Activated naive CD4-positive, alpha-beta T cell treated with anti-CD3 and anti-CD28 coated beads, Interleukin-2, amount 10 ng/mL, durations not matched to agents 7 days and 5 days (primary cell): ENCODE results near the gene GPR137.
"Not testable (repeated sequence)": the region's sequence is repeated elsewhere in the genome, so short reads cannot be mapped to it uniquely, and the experiment has no call there.

Experiments
- CTCF ChIA-PET: fragments of 350-600 bp; sonication (Branson Sonifier 250); formaldehyde crosslinking; loops from one replicate; lab custom pipeline; 2021; ENCODE audit warnings: antibody characterized with exemption; lab: Charles Lee
- DNase-seq: peaks from one replicate; pipeline ENCODE4 v3.0.0-alpha.2; 2020
- H3K27ac Mint-ChIP-seq: one replicate; pipeline ENCODE4 v1.8.0; 2021; ENCODE audit warnings: mild to moderate bottlenecking, moderate library complexity, mixed read lengths
- H3K27me3 Mint-ChIP-seq: one replicate; pipeline ENCODE4 v1.8.0; 2021; ENCODE audit warnings: mild to moderate bottlenecking, mixed read lengths
- H3K36me3 Mint-ChIP-seq: one replicate; pipeline ENCODE4 v1.8.0; 2021; ENCODE audit warnings: mixed read lengths
- H3K4me1 Mint-ChIP-seq: one replicate; pipeline ENCODE4 v1.8.0; 2021; ENCODE audit warnings: mixed read lengths
- H3K4me3 Mint-ChIP-seq: one replicate; pipeline ENCODE4 v1.8.0; 2021; ENCODE audit warnings: mild to moderate bottlenecking, moderate library complexity, mixed read lengths
- H3K9me3 Mint-ChIP-seq: one replicate; pipeline ENCODE4 v1.8.0; 2021; ENCODE audit warnings: mixed read lengths

The GPR137 gene

DNA sequence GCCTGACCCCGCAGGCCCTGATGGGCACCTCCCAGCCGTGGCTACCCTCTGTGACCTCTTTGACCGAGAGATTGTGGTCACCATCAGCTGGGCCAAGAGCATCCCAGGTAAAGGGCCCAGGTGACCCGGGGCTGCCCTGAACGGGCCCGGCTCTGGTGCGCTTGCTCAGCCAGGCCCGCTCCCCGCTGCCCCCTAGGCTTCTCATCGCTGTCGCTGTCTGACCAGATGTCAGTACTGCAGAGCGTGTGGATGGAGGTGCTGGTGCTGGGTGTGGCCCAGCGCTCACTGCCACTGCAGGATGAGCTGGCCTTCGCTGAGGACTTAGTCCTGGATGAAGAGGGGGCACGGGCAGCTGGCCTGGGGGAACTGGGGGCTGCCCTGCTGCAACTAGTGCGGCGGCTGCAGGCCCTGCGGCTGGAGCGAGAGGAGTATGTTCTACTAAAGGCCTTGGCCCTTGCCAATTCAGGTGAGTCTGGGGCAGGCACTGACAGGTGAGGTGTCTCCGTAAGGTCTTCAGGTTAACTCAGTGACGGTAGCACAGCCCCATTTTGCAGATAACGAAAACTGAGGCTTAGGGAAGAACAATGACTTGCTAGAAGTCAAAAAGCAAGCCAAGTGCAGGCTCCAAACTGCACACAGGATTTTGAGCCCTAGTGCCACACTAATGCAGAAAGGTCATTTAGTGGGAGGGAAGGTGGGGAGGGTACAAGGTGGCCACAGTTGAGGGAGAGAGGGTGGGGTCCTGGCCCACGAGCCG lies 29.3 kb downstream of the GPR137 start:
- Mint-ChIP-seq H3K9me3 (no peaks in the 10 kb centered on the region), H3K27me3 (no peaks in the 10 kb centered on the region), H3K4me1 (peaks cover 58% of the 10 kb centered on the region), H3K27ac (peak overlapping the region; percentile 37), H3K36me3 (peaks cover 31% of the 10 kb centered on the region), H3K4me3 (no peak overlapping the region)
- CTCF ChIA-PET = interaction anchor here (1.3 kb wide), 1 partner anchor 17 kb away, joined by 4 read pairs; no protein-coding TSS in a partner anchor
- DNase-seq = no peak

DNA sequence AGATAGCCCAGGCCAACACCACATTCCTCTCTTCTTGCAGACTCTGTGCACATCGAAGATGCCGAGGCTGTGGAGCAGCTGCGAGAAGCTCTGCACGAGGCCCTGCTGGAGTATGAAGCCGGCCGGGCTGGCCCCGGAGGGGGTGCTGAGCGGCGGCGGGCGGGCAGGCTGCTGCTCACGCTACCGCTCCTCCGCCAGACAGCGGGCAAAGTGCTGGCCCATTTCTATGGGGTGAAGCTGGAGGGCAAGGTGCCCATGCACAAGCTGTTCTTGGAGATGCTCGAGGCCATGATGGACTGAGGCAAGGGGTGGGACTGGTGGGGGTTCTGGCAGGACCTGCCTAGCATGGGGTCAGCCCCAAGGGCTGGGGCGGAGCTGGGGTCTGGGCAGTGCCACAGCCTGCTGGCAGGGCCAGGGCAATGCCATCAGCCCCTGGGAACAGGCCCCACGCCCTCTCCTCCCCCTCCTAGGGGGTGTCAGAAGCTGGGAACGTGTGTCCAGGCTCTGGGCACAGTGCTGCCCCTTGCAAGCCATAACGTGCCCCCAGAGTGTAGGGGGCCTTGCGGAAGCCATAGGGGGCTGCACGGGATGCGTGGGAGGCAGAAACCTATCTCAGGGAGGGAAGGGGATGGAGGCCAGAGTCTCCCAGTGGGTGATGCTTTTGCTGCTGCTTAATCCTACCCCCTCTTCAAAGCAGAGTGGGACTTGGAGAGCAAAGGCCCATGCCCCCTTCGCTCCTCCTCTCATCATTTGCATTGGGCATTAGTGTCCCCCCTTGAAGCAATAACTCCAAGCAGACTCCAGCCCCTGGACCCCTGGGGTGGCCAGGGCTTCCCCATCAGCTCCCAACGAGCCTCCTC lies 30.2 kb downstream of the GPR137 start:
- Mint-ChIP-seq H3K4me1 (peaks cover 62% of the 10 kb centered on the region), H3K4me3 (peak overlapping the region; percentile 97), H3K27ac (peak overlapping the region; percentile 100), H3K36me3 (peaks cover 37% of the 10 kb centered on the region)
- not testable (repeated sequence) for DNase-seq, H3K27me3 Mint-ChIP-seq, H3K9me3 Mint-ChIP-seq
- CTCF ChIA-PET = interaction anchor here (2.2 to 3.3 kb wide), 3 partner anchors 16 to 44 kb away, joined by 9 to 46 read pairs (median 24); partner anchors contain the start of gene RPS6KA4

DNA sequence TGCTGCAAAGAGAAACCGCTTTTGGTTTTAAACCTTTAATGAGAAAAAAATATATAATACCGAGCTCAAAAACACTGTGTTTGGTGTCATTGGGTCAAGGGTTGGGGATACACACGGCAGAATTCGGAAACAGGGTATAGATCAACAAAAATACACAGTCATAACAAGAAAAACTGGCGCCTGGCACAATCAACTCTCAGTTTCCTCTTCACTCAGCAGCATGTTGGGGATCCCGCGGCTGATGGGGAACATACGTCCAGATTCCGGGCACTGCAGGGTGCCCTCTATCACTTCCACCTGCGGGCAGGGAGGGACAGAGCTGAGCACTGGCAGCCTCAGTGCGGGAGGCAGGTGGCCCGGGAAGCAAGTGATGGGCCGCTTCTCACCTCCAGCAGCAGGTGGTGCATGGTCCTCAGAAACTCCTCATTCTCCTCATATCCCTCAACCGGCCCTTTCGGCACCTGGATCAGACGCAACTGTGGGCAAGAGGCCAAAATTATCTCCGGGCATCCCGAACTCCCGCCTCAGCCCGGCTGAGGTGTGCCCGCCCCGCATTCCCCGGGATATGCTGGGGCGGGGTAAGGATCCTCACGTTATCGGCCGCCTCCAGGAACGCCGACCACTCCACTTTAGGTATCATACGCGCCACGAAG lies 31.1 kb downstream of the GPR137 start:
- H3K9me3 Mint-ChIP-seq = no peaks in the 10 kb centered on the region
- H3K27me3 Mint-ChIP-seq = no peaks in the 10 kb centered on the region
- H3K4me3 Mint-ChIP-seq = peak overlapping the region; percentile 97
- CTCF ChIA-PET = interaction anchor here (0.6 to 3.3 kb wide), 13 partner anchors 9 to 111 kb away, joined by 4 to 46 read pairs (median 9); partner anchors contain the start of genes CCDC88B, ESRRA, FERMT3 and RPS6KA4
- peaks cover 44% of the 10 kb centered on the region for H3K36me3 Mint-ChIP-seq
- peak overlapping the region; percentile 100 for H3K27ac Mint-ChIP-seq
- H3K4me1 Mint-ChIP-seq = peaks cover 62% of the 10 kb centered on the region
- DNase-seq = peak; percentile 57

GRCh38 chr11:64317325-64317960 lies 31.8 kb downstream of the GPR137 start, which contains the start of gene TRMT112:
TRMT112 (minus strand) TSS chr11:64317559; CDS start chr11:64317526, 33 bp downstream.
- CTCF ChIA-PET = interaction anchor here (0.6 to 3.3 kb wide), 23 partner anchors 10 to 1588 kb away, joined by 3 to 46 read pairs (median 6); partner anchors contain the start of genes CATSPERZ, CCDC88B, ESRRA and FERMT3
- Mint-ChIP-seq H3K4me1 (peaks cover 62% of the 10 kb centered on the region), H3K36me3 (peaks cover 46% of the 10 kb centered on the region), H3K27me3 (no peaks in the 10 kb centered on the region), H3K4me3 (peak within 1 kb of the TSS; percentile 97), H3K9me3 (no peaks in the 10 kb centered on the region), H3K27ac (peak within 1 kb of the TSS; percentile 100)
- peak; percentile 99 for DNase-seq

DNA sequence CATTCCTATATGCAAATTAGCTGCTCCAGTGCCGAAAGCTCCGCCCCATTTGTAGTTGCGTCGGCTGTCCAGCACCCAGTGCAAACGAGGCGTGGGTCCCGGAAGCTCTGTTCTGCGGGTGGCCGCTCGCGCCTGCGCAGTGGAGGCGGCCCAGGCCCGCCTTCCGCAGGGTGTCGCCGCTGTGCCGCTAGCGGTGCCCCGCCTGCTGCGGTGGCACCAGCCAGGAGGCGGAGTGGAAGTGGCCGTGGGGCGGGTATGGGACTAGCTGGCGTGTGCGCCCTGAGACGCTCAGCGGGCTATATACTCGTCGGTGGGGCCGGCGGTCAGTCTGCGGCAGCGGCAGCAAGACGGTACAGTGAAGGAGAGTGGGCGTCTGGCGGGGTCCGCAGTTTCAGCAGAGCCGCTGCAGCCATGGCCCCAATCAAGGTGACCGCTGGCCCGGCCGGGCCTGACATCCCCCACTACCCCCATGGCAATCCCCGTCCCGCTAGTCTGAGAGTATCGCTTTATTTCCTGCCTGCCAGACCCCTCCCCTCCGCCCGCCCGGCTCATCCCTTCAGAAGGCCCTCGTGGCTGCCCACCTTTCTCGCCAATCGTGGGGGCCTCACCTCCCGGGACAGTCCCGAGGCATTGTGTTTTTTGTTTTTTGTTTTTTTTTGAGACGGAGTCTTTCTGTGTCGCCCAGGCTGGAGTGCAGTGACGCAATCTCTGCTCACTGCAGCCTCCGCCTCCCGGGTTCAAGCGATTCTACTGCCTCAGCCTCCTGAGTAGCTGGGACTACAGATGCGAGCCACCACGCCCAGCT lies 32.5 kb downstream of the GPR137 start, which contains the start of gene PRDX5:
Gene PRDX5, plus strand, starts transcription at position 161 of the 805 bp plus-strand sequence. Its CDS starts 95 bp downstream, at position 256.
- H3K27ac Mint-ChIP-seq = peak within 1 kb of the TSS; percentile 100
- CTCF ChIA-PET = interaction anchor here (0.6 to 3.3 kb wide), 22 partner anchors 9 to 1588 kb away, joined by 3 to 46 read pairs (median 6); partner anchors contain the start of genes CATSPERZ, CCDC88B, ESRRA and FERMT3
- DNase-seq = peak; percentile 97
- no peaks in the 10 kb centered on the region for H3K9me3 Mint-ChIP-seq
- peaks cover 42% of the 10 kb centered on the region for H3K36me3 Mint-ChIP-seq
- peak within 1 kb of the TSS; percentile 97 for H3K4me3 Mint-ChIP-seq
- H3K4me1 Mint-ChIP-seq = peaks cover 55% of the 10 kb centered on the region
- H3K27me3 Mint-ChIP-seq = no peaks in the 10 kb centered on the region

DNA sequence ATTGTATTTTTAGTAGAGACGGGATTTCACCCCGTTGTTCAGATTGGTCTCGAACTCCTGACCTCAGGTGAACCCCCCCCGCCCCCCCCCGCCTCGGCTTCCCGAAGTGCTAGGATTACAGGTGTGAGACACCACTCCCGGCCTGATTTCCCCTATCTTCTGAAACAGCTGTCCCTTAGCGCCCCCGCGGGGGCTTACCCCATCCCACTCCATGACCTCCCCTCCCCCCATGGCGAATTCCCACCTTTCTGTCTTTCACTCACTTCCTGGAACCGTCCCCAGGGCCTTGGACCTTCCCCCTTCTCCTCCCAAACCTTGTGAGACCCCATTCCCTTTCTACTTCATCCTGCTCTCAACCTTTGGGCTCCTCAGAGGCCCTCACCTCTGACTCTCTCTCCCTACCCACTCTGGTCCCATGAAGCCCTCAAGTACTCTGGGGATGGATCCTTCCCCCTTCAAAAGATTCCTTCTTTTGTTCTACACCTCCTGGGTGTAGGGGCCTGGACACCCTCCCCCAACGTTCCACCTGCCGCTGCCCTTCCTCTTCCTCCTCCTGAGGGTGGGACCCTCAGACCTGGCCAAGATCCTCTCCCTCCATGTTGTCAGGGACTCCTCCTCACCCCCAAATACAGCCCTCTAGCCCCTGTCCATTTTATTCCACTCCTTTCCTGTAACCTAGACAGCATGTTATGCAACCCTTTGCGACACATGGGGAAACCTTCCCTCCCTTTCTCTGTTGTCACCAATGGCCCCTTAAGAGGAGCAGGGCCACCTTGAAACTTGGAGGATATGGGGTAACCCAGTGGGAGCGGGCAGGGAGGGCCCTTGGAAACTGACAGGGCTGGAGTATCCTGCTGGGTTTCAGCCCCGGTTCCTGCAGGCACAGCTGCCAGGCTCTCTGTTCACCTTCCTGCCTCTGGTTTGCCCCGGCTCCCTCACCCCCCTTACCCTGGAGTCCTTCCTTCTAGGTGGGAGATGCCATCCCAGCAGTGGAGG lies 33.4 kb downstream of the GPR137 start:
- DNase-seq = no peak
- CTCF ChIA-PET = interaction anchor here (0.9 to 3.3 kb wide), 4 partner anchors 12 to 34 kb away, joined by 4 to 46 read pairs (median 20); partner anchors contain the start of gene ESRRA
- H3K4me1 Mint-ChIP-seq = peaks cover 54% of the 10 kb centered on the region

DNA sequence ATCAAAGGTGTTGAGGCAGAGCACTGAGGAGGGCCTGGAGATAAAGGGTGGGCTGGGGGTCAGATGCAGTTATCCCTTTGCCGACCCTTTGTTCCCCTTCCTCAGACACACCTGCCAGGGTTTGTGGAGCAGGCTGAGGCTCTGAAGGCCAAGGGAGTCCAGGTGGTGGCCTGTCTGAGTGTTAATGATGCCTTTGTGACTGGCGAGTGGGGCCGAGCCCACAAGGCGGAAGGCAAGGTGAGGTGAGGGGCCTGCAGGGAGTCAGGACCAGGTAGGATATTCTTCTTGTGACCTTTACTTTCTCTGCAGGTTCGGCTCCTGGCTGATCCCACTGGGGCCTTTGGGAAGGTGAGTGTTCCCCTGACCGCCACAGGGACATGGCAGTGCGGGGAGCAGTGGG lies 34.9 kb downstream of the GPR137 start:
- Mint-ChIP-seq H3K36me3 (peaks cover 32% of the 10 kb centered on the region), H3K27ac (peak overlapping the region; percentile 59), H3K4me1 (peaks cover 47% of the 10 kb centered on the region), H3K9me3 (no peaks in the 10 kb centered on the region), H3K27me3 (no peaks in the 10 kb centered on the region), H3K4me3 (no peak overlapping the region)
- no peak for DNase-seq
- CTCF ChIA-PET = no interaction called here

More for the DNA sequence above, 33.4 kb downstream of the GPR137 start:
- Mint-ChIP-seq H3K9me3 (no peaks in the 10 kb centered on the region), H3K4me3 (peak overlapping the region; percentile 97), H3K27ac (peak overlapping the region; percentile 100), H3K36me3 (peaks cover 40% of the 10 kb centered on the region), H3K27me3 (no peaks in the 10 kb centered on the region)

DNA sequence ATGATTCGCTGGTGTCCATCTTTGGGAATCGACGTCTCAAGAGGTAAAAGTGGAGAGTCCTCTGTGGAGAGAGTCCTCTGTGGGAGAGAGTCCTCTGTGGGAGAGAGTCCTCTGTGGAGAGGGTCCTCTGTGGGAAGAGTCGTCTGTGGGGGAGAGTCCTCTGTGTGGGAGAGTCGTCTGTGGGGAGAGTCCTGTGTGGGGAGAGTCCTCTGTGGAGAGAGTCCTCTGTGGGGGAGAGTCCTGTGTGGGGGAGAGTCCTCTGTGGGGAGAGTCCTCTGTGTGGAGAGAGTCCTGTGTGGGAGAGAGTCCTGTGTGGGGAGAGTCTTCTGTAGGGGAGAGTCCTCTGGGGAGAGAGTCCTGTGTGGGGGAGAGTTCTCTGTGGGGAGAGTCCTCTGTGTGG lies 35.4 kb downstream of the GPR137 start:
- no peak overlapping the region for H3K27ac Mint-ChIP-seq
- H3K4me1 Mint-ChIP-seq = peaks cover 47% of the 10 kb centered on the region
- H3K9me3 Mint-ChIP-seq = no peaks in the 10 kb centered on the region
- CTCF ChIA-PET = no interaction called here
- peaks cover 32% of the 10 kb centered on the region for H3K36me3 Mint-ChIP-seq
- DNase-seq = no peak
- no peak overlapping the region for H3K4me3 Mint-ChIP-seq
- H3K27me3 Mint-ChIP-seq = no peaks in the 10 kb centered on the region

- Mint-ChIP-seq H3K4me3 (no peak overlapping the region), H3K36me3 (peaks cover 29% of the 10 kb centered on the region), H3K4me1 (peaks cover 42% of the 10 kb centered on the region), H3K27ac (no peak overlapping the region), H3K9me3 (no peaks in the 10 kb centered on the region), H3K27me3 (peaks cover 2% of the 10 kb centered on the region)
- CTCF ChIA-PET = interaction anchor here (2.3 kb wide), 1 partner anchor 11 kb away, joined by 12 read pairs; no protein-coding TSS in a partner anchor
- DNase-seq = no peak
These were observed 35.9 kb downstream of the GPR137 start for GRCh38 chr11:64321533-64321932.

- H3K27me3 Mint-ChIP-seq = peaks cover 3% of the 10 kb centered on the region
- CTCF ChIA-PET = interaction anchor here (2.3 kb wide), 1 partner anchor 9 kb away, joined by 12 read pairs; no protein-coding TSS in a partner anchor
- H3K4me1 Mint-ChIP-seq = peaks cover 29% of the 10 kb centered on the region
- peaks cover 21% of the 10 kb centered on the region for H3K36me3 Mint-ChIP-seq
- H3K9me3 Mint-ChIP-seq = no peaks in the 10 kb centered on the region
- no peak for DNase-seq
- H3K4me3 Mint-ChIP-seq = no peak overlapping the region
- H3K27ac Mint-ChIP-seq = no peak overlapping the region
These were observed 37.2 kb downstream of the GPR137 start for GRCh38 chr11:64322925-64323260.

- peaks cover 18% of the 10 kb centered on the region for H3K36me3 Mint-ChIP-seq
- H3K4me3 Mint-ChIP-seq = no peak overlapping the region
- CTCF ChIA-PET = interaction anchor here (2.3 kb wide), 1 partner anchor 9 kb away, joined by 12 read pairs; no protein-coding TSS in a partner anchor
- no peak for DNase-seq
- H3K9me3 Mint-ChIP-seq = no peaks in the 10 kb centered on the region
- H3K4me1 Mint-ChIP-seq = peaks cover 25% of the 10 kb centered on the region
- H3K27me3 Mint-ChIP-seq = peaks cover 3% of the 10 kb centered on the region
- H3K27ac Mint-ChIP-seq = peak overlapping the region; percentile 52
These were observed 37.7 kb downstream of the GPR137 start for GRCh38 chr11:64323373-64323772.
